T47D (cell line): ENCODE data around the gene RRP1B.
"Not testable (repeated sequence)": the region's sequence is repeated elsewhere in the genome, so short reads cannot be mapped to it uniquely, and the experiment has no call there.

ENCODE experiments used
- DNase-seq, 2 experiments: peaks; one replicate each; pipeline versions ENCODE4 v3.0.0 to v3.0.0-alpha.2; 2011 to 2012; ENCODE audit warnings: low read depth in 1 of 2, low spot score in 1 of 2
- JUND ChIP-seq: IDR thresholded peaks from 2 replicates; pipeline ENCODE4 v1.6.1; 2012; ENCODE audit warnings: low read depth
- in situ Hi-C: cut with HindIII; loops from 2 replicates; pipeline ENCODE4 v1.10.0; 2016; ENCODE audit warnings: low sequenced_read_pairs, low pct_unique_long_range_greater_than_20kb

RRP1B gene

DNA sequence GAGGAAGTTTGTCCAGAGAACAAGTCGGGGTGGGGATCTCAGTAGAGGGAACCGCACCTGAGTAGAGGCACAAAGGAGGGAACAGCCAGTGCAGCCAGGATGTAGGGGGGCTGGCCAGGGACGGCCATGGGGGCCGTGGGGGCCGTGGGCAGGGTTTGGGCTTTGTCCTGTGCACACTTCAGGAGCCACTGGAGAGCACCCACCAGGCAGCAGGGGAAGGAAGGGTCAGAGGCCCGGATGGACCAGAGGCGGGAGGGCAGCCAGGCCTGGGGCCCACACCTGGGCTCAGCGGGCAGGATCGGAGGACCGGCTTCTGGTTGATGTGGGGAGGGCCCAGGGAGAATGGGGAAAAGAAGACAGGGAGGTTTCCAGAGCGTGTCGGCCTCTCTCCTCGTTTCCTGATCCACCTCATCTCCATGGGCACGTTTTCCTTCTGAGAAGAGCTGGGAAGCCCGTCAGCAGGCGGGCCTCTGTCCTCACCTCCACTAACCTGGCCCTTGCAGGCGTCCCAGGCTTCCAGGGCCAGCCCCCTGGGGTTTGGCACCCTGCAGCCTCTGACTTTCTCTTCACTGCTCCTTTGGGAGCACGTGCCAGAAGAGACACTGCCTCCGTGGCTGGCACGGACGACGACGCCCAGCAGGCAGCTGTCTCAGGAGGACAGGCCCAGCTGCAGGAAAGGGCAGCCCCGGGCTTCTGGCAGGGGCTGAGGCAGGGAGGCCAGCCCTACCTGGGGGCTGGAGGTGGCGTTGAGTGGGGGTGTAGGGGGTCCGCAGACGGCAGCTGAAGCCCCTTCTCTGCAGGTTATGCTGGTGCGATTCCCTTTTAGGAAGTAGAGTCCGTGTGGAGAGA, 42.8 kb downstream of the RRP1B start:
- no peak for DNase-seq
- no peak for TF ChIP-seq JUND
- in situ Hi-C loops: no loop called here

DNA sequence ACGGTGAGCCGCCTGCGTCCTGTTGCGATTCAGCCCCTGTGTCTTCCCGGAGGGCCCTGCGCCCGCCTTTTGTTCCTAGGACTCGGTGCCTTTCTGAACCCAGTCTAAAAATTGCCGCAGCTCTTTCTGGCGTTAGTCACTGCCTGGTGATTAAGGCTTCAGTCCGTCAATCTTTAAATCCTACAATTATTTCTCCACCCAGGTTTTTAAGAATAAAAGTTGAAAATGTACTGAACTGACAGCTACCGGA, 43.4 kb downstream of the RRP1B start:
- no peak for TF ChIP-seq JUND
- in situ Hi-C loops: no loop called here
- no peak for DNase-seq

DNA sequence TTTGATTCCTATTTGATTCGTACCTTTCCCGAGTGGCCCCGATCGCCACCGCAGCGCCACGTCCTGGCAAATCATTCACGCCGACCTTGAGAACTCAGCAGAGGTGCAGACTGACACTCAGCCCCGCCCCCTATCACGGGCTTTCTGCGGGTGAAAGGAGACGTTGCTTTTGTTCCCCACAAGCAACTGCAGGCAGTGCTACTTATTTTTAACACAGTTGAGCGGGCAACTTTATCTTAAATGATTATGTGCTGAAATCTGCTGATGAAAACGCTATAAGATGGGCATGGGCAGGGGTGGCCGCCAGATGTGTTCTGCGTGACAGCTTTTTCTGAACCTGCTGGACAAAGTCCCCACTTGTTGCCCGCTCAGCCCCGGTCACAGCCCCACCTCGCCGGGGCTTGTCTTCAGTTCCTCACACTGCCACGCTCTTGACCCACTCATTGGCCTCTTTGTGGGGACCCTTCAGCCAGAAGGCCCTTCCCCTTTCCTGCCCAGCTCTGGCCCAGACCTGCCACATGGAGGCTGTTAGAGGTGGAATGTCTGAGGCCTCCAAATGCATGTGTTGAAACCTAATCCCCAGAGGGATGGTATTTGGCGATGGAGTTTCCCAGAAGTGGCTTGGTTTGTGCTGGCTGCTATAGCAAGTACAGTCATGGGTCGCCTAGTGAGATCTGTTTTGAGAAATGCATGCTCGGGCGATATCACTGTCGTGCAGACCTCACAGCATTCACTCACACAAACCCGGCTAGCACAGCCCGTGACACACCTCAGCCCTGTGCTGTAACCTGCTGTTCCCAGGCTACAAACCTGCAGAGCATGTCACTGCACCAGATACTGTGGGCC, 43.9 kb downstream of the RRP1B start:
- DNase-seq: no peak
- in situ Hi-C loops: no loop called here
- TF ChIP-seq JUND: no peak

DNA sequence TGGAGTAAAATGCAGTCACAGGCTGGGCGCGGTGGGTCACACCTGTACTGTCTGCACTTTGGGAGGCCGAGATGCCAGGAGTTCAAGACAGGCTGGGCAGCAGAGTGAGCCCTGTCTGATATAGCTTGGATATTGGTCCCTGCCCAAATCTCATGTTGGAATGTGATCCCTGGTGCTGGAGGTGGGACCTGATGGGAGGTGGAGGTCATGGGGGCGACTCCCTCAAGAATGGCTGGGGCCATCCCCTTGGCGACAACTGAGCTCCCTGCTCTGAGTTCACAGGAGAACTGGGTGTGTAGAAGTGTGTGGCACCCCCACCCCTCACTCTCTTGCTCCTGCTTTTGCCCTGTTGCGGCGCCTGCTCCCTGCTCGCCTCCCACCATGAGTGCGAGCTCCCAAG, 48.1 kb downstream of the RRP1B start:
- TF ChIP-seq JUND: no peak
- in situ Hi-C loops: no loop called here

DNA sequence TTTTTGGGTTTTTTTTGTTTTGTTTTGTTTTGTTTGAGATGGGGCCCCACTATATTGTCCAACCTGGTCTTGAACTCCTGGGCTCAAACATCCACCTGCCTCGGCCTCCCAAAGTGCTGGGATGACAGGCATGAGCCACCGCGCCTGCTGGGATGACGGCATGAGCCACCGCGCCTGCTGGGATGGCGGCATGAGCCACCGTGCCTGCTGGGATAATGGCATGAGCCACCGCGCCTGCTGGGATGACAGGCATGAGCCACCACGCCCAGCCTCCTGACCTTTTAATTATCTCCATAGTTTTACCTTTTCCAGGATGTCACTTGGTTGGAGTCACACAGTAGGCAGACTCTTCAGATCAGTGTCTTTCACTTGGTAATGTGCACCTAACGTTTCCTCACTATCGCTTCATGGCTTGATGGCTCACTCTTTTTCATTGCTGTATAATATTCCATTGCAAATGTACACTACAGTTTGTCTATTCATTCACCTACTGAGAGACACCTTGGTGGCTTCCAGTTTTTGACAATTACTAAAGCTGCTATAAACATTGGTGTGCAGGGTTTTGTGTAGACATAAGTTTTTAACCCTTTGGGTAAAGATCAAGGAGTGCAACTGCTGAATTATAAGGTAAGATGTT, 49.5 kb downstream of the RRP1B start:
- TF ChIP-seq JUND: no peak
- no peak for DNase-seq
- in situ Hi-C loops: no loop called here

More for the DNA sequence above, 48.1 kb downstream of the RRP1B start:
- no peak for DNase-seq

DNA sequence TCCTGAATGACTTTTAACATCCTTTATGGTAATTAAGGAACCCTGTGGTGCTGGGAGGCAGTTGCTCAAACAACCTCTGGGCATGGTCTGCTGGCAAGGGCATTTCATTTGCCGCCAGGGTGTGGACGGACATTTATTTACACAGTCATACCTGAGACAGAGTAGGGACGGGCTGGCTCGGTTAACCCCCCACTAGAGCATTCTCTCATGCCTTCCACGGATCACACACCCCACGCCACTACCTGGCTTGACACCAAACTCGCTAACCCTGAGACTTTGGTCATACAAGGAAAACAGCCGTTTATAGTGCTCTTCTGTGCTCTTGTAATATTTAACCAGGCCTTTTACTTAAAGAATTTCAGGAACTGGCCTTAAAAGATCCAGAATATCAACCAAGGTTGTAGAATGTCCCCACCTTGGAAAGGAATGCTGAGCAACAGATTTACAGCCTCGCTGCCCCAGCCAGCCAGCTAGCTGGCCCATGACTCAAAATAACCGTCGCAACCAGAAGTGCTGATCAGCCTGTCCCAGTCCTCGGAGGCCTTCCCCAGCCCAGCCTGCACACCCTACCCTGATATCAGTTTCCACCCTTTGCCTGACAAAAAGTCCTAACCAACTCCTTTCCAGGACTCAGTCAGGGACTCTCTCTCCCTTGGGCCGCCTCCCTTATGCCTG, 53.0 kb downstream of the RRP1B start:
- no peak for TF ChIP-seq JUND
- in situ Hi-C loops: no loop called here
- peak; percentile 76 to 92 for DNase-seq

DNA sequence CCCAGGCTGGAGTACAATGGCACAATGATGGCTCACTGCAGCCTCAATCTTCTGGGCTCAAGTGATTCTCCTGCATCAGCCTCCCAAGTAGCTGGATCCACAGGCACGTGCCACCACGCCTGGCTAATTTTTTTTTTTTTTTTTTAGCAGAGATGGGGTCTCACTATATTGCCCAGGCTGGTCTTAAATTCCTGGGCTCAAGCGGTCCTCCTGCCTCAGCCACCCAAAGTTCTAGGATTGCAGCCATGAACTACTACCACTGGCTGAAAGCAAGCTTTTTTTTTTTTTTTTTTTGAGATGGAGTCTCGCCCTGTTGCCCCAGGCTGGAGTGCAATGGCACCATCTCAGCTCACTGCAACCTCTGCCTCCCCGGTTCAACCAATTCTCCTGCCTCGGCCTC, 53.8 kb downstream of the RRP1B start:
- in situ Hi-C loops, DNase-seq: not testable (repeated sequence)

DNA sequence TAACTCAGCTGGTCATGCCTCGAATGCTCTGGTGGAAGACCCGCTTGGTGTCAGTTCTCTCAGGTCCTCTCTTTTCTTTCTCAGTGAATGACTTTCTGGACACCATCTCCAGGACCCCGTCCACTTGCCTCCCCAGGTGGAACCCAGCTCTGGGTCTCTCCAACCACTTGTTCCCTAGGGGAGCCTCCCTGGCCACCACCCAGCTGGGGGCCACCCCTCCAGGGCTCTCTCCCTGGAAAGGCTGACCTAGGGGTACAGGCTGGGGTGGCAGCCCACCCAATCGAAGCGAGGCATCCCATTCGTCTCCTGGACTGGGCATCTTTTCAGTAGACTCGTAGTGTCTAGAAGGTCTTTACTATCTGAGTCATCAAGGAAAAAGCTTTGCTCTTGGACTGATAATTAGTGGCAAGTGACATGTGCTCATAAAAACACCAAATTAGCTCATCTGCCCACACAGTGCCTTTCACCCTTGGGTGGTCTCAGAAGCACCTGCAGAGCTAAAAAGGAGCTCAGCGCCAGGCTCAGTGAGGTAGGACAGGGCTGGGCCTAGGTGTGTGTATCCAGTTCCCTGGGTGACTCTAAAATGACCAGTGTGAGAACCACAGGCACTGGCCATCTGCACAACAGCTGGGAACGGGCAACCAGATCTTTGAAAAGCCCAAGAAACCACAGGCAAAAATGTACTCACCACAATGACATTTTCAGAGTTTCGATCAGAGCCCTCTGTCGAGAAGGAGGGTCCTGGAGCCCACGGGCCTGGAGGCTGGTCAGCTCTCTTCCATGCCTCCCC, 57.2 kb downstream of the RRP1B start:
- in situ Hi-C loops: no loop called here
- no peak for TF ChIP-seq JUND
- DNase-seq: no peak

DNA sequence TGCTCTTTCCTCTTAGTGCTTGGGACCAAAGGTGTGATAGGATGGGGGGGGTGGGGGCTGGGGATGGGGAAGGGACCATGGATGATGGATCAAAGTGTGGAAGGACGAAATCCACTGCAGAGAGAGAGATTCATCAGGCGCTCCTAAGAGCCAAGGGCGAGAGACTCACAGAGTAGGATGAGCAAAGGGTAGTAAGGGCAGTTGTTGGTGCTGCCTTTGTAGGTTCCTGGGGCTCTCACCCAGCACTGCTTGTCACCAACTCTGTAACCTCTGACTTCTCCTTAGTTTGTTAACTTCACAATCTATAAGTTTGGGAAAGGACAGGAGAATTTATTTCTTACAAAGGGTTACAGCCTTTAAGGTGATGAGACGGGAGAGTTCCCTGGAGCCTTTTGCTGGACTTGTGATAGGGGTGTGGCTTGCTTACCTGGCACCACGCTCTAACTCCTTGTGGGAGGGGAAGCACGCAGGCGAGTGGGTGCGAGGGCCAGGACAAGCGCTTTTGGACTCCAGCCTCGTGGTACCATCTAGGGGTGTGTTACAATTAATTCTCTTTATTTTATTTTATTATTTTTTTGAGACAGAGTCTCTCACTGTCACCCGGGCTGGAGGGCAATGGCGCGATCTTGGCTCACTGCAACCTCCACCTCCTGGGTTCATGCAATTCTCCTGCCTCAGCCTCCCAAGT, 58.0 kb downstream of the RRP1B start:
- DNase-seq: no peak
- no peak for TF ChIP-seq JUND
- in situ Hi-C loops: no loop called here

DNA sequence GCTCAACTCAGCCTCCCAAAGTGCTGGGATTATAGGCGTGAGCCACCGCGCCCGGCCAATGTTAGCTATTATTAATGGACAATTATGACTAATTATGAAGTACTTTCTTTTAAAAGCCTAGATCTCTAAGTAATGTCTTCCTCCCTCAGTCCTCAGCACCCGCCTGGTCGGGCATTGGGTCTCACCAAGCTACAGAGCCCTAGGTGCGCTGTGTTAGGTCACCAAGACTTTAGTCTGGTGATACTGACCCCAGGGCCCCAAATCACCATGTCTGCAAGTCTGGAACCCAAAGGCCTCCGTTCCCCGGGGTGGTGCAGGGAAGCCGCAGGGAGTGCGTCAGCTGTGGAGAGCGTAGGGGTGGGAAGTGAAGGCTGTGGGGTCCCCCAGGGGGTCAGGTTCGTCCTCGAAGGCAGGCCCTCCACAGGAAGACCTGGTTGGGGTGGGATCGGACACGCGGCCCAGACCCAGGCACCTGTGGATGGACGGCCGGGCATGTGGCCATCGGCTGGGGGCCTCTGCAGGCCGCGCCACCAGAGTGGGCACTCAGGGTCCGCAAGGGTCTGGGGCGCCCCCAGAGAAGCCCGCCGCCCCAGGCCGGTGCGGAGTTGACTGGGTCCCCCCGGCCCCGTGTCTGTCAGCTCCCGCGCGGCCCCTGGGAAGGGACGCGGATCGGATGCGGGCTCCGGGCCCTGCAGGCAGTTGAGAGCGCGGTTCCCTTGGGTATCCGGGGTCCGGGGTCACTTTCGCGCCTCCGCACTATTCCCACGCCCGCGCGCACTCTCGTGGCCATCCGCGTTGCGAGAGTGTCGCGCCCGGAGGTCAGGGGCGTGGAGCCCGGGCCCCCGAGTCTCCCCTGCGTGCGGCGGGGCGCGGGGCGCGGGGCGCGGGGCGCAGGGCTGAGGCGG, 58.9 kb downstream of the RRP1B start:
- in situ Hi-C loops: no loop called here
- no peak for TF ChIP-seq JUND
- DNase-seq: no peak
